Middle frontal gyrus (tissue), 1 donor: ENCODE measurements around the gene CCDC191.

Experiments
- DNase-seq: peaks from one replicate; pipeline ENCODE4 v3.0.0-alpha.2; 2015; ENCODE audit warnings: low spot score; ENCODE audit errors: extremely low spot score

CCDC191 gene

DNA sequence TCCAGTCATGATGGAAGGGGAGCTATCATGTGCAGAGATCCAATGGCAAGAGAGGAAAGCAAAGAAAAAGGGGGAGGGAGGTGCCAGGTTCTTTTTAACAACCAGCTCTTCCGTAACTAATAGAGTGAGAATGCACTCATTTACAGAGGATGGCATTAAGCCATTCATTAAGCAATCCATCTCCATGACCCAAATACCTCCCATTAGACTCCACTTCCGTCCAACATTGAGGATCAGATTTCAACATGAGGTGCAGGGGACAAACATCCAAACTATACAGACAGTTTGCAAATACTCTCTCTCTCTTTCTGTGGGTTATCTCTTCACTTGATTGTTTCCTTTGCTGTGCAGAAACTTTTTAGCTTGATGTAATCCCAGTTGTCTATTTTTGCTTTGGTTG lies 87.3 kb downstream of the CCDC191 start:
- no peak for DNase-seq

DNA sequence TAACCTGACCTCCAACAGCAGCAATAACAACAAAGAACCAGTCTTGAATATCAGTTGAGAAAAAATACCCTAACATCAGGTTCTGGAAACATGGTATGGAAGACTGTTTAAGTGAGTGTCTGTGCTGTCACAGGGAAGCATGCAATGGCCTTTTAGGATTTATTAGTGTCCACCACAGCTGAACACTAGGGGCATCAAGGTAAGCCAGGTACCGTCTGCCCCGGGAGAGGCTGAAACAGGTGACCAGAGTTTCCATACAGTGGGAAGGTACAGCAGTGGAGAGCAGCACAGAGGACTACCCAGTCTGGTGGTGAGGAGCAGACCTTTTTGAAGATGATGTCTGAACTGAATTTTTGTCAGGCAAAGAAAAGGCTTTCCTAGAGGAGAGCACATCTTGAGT lies 90.2 kb downstream of the CCDC191 start:
- no peak for DNase-seq

DNA sequence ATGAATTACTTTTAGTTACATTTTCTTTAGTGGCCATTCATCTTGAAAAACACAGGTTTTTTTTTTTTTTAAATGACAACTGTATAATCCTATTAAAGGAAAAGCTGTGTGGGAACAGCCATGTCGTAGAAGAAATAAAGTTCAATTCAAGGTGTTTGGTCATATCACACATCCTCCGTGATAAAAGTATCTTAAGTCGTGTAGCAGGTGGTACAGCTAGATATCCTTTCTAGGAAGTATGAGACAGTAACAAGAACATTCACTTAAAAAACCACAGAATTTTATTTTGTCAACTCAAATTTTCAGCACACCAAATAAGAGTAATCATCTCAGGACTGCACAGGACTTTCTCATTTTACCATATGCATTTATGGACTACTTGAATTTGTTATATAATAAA lies 92.4 kb downstream of the CCDC191 start:
- no peak for DNase-seq

DNA sequence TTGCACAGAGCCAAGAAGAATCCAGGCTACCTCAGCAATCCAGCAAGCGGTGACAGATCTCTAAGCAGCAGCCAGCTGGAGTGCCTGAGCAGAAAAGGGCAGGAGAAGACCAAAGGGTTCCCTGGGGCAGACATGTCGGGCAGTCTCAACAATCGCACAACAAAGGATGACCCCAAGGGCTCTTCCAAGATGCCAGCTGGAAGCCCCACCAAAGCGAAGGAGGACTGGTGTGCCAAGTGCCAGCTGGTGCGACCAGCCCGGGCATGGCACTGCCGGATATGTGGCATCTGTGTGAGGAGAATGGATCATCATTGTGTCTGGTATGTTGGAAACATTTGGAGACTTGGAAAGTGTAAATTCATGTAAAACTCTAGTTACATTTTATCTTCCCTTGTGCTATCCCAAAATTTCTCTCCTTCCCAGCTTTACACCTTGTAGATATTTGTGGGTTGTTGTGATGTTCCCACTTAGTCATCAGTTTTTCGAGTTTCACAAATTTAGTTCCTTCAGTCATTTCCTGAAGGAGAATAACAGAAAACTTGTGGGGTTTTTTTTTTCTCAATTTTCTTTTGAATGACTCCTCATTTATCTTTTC lies 102.1 kb downstream of the CCDC191 start:
- peak; percentile 38 for DNase-seq

DNA sequence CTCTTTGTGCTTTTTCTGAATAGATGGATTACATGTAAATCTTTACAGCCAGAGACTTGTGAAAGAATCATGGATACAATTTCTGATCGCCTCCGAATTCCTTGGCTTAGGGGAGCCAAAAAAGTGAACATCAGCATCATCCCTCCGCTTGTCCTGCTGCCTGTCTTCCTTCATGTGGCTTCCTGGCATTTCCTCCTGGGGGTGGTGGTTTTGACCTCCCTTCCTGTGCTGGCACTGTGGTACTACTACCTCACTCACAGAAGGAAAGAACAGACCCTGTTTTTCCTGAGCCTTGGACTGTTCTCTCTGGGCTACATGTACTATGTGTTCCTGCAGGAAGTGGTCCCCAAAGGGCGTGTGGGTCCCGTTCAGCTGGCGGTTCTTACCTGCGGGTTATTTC lies 102.6 kb downstream of the CCDC191 start:
- no peak for DNase-seq

DNA sequence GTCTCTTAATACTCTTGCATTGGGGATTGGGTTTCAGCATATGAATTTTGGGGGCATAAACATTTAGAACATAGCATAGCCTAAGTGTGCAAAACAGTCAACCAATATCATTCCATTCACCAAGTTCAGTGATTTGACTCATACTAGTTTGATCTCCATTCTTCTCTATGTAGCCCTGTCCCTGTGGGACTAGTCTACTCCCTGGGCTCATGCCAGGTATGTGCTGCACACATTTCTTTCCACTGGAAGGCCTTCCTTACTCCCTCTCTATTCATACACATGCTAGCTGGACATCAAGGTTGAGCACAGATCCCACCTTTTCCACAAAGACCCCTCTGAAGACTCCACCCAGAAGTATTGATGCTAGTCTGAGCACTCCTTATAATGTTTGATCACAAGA lies 103.4 kb downstream of the CCDC191 start:
- no peak for DNase-seq

DNA sequence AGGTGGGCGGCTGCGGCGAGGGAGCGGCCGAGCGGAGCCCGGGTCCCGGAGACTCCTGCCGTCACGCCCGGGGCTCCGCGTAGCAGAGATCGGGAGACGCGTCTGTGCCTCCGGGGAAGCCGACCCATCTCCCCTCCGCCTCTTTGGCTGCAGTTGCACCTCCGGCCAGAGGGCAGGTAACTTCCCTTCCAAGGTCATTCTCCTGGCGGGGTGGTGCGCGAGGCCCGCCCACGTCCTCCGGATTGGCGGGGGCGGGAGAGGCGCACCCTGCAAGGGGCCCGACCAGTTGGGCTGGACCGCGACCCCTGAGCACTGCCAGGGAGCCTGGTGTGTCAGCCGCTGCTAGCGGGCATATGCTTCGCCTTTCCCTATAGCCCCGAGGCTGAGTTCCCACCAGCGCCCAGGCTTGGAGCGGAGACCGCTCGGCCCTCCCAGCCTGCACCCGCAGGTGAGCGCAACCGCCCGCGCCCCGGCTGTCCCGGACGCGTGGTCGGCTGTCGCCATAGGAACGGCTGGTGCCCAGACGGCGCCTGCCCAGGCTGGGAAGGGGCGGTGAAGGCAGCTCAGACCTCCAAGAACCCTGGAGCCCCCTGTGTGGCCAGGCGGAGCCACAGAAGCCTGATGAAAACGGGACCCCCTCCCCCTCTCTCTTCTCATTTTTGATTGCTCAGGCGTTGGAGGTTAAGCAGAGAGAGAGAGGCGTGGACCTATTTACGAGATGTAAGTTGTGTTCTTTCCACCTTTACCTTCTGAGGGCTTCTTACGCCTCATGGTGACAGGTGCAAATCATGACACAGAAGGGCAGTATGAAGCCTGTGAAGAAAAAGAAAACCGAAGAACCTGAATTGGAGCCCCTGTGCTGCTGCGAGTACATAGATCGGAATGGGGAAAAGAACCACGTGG lies 108.1 kb downstream of the CCDC191 start:
- DNase-seq: no peak

DNA sequence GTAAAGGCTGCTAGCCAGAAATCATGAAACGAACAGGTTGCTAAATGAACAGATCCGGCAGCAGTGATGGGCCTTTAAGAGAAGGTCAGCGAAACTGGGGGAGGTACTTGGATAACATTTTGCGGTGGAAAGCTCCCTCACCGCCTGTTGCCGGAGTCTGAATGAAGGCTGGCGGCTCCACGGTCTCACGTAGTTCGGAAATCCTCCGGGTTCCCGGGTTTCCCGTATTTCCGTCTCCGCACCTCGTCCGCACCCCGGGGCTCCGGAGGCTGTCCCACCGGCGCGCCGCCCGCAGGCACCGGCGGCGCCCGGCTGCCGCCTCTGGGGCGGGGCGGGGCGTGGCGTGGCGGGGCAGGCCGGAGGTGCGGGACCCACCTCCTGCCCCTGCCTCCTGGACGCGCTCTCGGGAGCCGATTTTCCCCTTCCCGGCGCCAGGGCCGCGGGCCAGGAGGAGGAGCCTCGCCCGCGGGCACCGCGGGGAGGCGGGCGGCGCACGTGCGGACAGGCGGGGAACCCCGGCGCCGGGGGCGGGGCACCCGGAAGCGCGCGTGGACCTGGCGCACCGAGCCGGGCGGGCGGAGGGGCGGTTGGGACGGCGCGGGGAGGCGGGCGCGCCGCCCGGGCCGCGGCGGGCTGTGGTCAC lies 108.8 kb downstream of the CCDC191 start, which contains the start of gene ZDHHC23:
Gene ZDHHC23, plus strand, starts transcription at position 642 of the 643 bp plus-strand sequence. CDS start 790 bp downstream, outside the sequence.
- no peak for DNase-seq

DNA sequence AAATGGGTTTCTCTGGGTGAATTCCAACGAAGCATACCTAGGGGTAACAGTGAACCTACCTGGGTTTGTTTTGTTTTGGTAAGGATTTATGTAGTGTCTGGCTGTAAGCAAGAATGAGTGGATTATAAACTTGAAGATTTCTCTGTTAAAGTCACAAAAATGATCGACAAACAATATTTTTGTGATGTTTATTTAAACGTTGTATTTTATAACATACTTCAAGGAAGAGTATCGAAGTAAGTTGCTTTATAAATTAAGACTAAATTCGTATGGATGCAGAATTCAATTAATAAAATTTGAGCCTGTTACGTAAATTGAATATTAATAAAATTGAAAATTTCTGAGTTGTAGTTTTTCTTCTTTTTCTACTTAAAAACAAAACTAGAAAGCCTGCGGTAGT lies 109.5 kb downstream of the CCDC191 start:
- no peak for DNase-seq

DNA sequence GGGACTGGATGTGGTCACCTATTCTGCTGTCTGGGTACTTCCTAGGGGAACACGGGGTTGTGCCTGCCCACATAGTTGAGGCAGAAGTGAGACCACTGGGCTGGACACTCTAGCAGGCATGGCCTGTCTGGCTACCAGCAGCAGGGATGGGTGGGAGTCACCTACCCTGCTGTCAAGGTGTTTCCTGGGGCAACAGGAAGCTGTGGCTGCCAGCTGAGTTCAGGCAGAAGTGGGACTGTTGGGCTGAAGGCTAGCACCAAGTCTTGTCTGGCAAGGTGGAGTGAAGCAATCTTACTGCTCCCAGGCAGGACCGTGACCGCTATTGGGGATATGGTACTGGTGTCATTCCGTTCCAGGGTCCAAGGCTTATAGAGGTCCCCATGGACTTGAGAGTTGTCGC lies 128.8 kb downstream of the CCDC191 start:
- DNase-seq: no peak

DNA sequence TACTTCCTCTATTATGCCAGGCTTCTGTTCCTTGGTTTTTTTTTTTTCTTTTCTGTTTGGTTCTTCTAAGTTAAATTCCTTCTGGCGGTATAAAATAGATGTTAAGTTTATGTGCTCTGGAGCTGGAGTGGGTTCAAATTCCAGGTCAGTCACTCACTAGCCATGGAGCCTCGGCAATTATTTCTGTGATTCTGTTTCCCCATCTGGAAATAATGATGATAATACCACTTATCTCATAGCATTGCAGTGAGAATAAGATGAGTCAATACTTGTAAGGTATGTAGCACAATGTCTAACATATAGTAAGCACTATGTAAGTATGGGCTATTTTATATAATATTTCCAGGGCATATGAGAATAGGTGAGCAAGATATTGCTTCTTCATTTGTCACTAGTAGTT lies 141.7 kb downstream of the CCDC191 start:
- no peak for DNase-seq
